ENCODE results near the gene AMFR.

Gene AMFR

GRCh38 chr16:56336071-56336688 is 89.2 kb downstream of the AMFR start:
- Histone ChIP-seq H3K4me1 (no peaks in the 10 kb centered on the region), H3K9ac (no peak overlapping the region), H3K27ac (no peak overlapping the region), H3K4me3 (ENCODE audit: low read depth, low read length) (no peak overlapping the region), H3K79me2 (peaks cover 6% of the 10 kb centered on the region), H2AFZ (no peak overlapping the region), H3K36me3 (ENCODE audit: control insufficient read depth, insufficient read depth, low read length) (no peaks in the 10 kb centered on the region), H3K27me3 (ENCODE audit: control insufficient read depth, insufficient read depth, low read length) (no peaks in the 10 kb centered on the region), H3K9me3 (ENCODE audit: control insufficient read depth, low read length) (no peaks in the 10 kb centered on the region), H3K4me2 (ENCODE audit: low read length) (no peak overlapping the region)
- TF ChIP-seq CTCF (IDR thresholded peaks at IDR 0.05) = no peak

- H3K4me1 ChIP-seq = no peaks in the 10 kb centered on the region
- no peak for TF ChIP-seq CTCF (IDR thresholded peaks at IDR 0.05)
- no peak overlapping the region for H3K9ac ChIP-seq
- no peak overlapping the region for H3K4me2 ChIP-seq (ENCODE audit: low read length)
- no peaks in the 10 kb centered on the region for H3K36me3 ChIP-seq (ENCODE audit: control insufficient read depth, insufficient read depth, low read length)
- H3K27me3 ChIP-seq (ENCODE audit: control insufficient read depth, insufficient read depth, low read length) = no peaks in the 10 kb centered on the region
- H3K4me3 ChIP-seq (ENCODE audit: low read depth, low read length) = no peak overlapping the region
- no peaks in the 10 kb centered on the region for H3K9me3 ChIP-seq (ENCODE audit: control insufficient read depth, low read length)
- H3K79me2 ChIP-seq = peaks cover 6% of the 10 kb centered on the region
- H3K27ac ChIP-seq = no peak overlapping the region
- H2AFZ ChIP-seq = no peak overlapping the region
Observed at GRCh38 chr16:56334761-56335160, 90.6 kb downstream of the AMFR start.

GRCh38 chr16:56332464-56333079 is 92.8 kb downstream of the AMFR start:
- no peak overlapping the region for H2AFZ ChIP-seq
- no peak overlapping the region for H3K27ac ChIP-seq
- H3K4me2 ChIP-seq (ENCODE audit: low read length) = no peak overlapping the region
- H3K27me3 ChIP-seq (ENCODE audit: control insufficient read depth, insufficient read depth, low read length) = no peaks in the 10 kb centered on the region
- H3K79me2 ChIP-seq = peaks cover 6% of the 10 kb centered on the region
- no peak overlapping the region for H3K4me3 ChIP-seq (ENCODE audit: low read depth, low read length)
- H3K4me1 ChIP-seq = no peaks in the 10 kb centered on the region
- no peak overlapping the region for H3K9ac ChIP-seq
- H3K9me3 ChIP-seq (ENCODE audit: control insufficient read depth, low read length) = no peaks in the 10 kb centered on the region
- peak; percentile 33 for TF ChIP-seq CTCF (IDR thresholded peaks at IDR 0.05)
- no peaks in the 10 kb centered on the region for H3K36me3 ChIP-seq (ENCODE audit: control insufficient read depth, insufficient read depth, low read length)

- H3K4me2 ChIP-seq (ENCODE audit: low read length) = no peak overlapping the region
- no peak overlapping the region for H3K9ac ChIP-seq
- peaks cover 6% of the 10 kb centered on the region for H3K79me2 ChIP-seq
- H3K4me1 ChIP-seq = no peaks in the 10 kb centered on the region
- H3K9me3 ChIP-seq (ENCODE audit: control insufficient read depth, low read length) = no peaks in the 10 kb centered on the region
- no peak overlapping the region for H3K27ac ChIP-seq
- no peaks in the 10 kb centered on the region for H3K36me3 ChIP-seq (ENCODE audit: control insufficient read depth, insufficient read depth, low read length)
- no peak overlapping the region for H2AFZ ChIP-seq
- no peaks in the 10 kb centered on the region for H3K27me3 ChIP-seq (ENCODE audit: control insufficient read depth, insufficient read depth, low read length)
- no peak overlapping the region for H3K4me3 ChIP-seq (ENCODE audit: low read depth, low read length)
- no peak for TF ChIP-seq CTCF (IDR thresholded peaks at IDR 0.05)
Observed at GRCh38 chr16:56331915-56332314, 93.4 kb downstream of the AMFR start.

- Histone ChIP-seq H3K4me3 (ENCODE audit: low read depth, low read length) (no peak overlapping the region), H3K27me3 (ENCODE audit: control insufficient read depth, insufficient read depth, low read length) (no peaks in the 10 kb centered on the region), H3K36me3 (ENCODE audit: control insufficient read depth, insufficient read depth, low read length) (no peaks in the 10 kb centered on the region), H3K9me3 (ENCODE audit: control insufficient read depth, low read length) (no peaks in the 10 kb centered on the region), H3K9ac (no peak overlapping the region), H3K4me1 (no peaks in the 10 kb centered on the region), H3K27ac (no peak overlapping the region), H3K79me2 (peaks cover 6% of the 10 kb centered on the region), H2AFZ (no peak overlapping the region), H3K4me2 (ENCODE audit: low read length) (no peak overlapping the region)
- TF ChIP-seq CTCF (IDR thresholded peaks at IDR 0.05) = no peak
Observed at GRCh38 chr16:56331399-56331798, 93.9 kb downstream of the AMFR start.

All from parathyroid adenoma (tissue), 2 donors.